ENCODE data around the gene EDARADD. TPM values are rescaled to one million over a fixed set of nuclear protein-coding genes. Genes with fewer than 3 reads are reported as not detected.
A peak's percentile ranks its signal among the peaks of the same experiment; 100 is the strongest.

EDARADD gene
- total and polyA plus RNA-seq, 2 of the 13 experiments (the other 11 are each of a cell fraction or from before 2014, with no cell fraction given), result 0.03 TPM; not detected in 1

DNA sequence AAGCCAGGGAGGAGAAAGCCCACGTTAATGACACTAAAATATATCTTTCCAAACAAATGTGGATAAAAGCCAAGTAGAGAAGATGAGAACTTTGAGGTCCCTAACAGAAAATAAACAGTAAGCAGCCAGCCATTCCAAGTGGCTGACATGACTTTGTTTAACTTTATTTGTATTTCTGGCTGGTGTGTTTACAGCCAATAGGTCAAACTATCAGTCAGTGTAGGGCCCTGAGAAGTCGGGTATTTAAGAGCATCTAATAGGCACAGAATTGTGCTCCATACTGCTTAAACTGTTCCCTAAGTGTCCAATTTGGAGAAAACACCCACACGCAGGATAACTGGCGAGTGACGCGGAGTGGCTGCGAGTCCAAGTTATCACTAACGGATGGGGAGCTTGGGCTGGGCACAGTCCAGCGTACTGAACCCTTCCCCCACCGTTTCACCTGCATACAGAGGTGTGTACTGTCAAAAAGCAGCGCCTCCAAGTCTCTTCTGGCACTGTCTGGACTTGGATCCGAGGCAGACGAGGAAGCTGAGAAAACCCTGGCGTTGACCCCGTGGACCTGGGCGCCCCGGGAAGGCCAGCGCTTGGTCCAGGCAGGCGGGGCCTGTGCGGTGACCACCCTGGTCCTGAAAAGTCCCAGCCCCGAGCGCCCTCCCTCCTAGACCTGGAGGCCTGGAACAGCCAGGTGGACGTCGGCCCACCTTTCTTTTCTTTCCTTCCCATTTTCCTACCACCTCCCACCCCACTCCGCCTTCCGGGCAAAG is 129.0 kb downstream of the EDARADD start (continued):
- TF ChIP-seq, protein P1, sequence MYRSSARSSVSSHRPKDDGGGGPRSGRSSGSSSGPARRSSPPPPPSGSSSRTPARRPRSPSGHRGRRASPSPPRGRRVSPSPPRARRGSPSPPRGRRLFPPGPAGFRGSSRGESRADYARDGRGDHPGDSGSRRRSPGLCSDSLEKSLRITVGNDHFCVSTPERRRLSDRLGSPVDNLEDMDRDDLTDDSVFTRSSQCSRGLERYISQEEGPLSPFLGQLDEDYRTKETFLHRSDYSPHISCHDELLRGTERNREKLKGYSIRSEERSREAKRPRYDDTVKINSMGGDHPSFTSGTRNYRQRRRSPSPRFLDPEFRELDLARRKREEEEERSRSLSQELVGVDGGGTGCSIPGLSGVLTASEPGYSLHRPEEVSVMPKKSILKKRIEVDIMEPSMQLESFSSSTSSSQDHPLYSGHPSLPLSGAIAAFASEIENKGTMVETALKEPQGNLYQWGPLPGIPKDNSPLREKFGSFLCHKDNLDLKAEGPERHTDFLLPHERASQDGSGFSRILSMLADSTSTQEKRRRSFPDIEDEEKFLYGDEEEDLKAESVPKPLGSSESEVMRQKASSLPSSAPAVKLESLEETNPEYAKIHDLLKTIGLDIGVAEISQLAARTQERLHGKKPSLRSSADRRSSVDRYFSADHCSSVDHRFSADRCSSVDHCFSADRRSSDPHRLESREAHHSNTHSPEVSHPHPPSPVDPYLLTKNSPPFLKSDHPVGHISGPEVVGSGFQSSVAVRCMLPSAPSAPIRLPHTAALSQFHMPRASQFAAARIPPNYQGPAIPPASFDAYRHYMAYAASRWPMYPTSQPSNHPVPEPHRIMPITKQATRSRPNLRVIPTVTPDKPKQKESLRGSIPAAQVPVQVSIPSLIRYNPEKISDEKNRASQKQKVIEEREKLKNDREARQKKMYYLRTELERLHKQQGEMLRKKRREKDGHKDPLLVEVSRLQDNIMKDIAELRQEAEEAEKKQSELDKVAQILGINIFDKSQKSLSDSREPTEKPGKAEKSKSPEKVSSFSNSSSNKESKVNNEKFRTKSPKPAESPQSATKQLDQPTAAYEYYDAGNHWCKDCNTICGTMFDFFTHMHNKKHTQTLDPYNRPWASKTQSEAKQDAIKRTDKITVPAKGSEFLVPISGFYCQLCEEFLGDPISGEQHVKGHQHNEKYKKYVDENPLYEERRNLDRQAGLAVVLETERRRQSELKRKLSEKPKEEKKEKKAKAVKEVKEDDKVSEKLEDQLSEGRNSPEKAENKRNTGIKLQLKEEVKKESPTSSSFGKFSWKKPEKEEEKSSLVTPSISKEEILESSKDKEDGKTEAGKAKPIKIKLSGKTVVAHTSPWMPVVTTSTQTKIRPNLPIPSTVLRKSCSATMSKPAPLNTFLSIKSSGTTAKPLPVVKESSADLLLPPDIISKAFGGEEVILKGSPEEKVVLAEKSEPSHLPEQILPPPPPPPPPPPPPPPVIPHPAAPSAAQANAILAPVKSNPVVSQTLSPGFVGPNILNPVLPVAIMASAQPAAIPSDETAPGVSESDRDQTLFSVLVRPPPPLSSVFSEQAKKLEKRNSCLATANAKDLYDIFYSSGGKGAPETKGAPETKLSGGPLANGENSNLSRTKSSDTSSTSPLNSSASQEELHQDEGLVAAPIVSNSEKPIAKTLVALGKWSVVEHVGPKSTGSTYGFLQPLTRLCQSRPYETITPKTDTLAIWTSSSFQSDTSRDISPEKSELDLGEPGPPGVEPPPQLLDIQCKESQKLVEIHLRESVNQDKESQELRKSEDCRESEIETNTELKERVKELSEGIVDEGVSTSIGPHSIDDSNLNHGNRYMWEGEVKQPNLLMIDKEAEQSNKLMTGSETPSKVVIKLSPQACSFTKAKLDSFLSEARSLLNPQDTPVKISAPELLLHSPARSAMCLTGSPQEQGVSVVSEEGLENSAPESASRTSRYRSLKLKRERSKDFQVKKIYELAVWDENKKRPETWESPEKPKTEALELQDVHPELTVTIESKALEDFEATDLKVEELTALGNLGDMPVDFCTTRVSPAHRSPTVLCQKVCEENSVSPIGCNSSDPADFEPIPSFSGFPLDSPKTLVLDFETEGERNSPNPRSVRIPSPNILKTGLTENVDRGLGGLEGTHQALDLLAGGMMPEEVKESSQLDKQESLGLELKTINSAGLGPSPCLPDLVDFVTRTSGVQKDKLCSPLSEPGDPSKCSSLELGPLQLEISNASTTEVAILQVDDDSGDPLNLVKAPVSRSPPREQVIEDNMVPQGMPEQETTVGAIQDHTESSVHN (CRISPR knock-in tag; IDR thresholded peaks at IDR 0.05), result no peak
- TF ChIP-seq EP300 (IDR thresholded peaks at IDR 0.05; ENCODE audit: low read depth in 2 of 2, low read length in 2 of 2), result no peak; a peak in 1 of 4 replicates
- TF ChIP-seq EP300 (CRISPR knock-in tag; IDR thresholded peaks at IDR 0.05; ENCODE audit: borderline replicate concordance), result no peak
- no peak for TF ChIP-seq SNAPC2 (CRISPR knock-in tag; IDR thresholded peaks at IDR 0.05)
- TF ChIP-seq, protein P2, sequence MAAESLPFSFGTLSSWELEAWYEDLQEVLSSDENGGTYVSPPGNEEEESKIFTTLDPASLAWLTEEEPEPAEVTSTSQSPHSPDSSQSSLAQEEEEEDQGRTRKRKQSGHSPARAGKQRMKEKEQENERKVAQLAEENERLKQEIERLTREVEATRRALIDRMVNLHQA (CRISPR knock-in tag; IDR thresholded peaks at IDR 0.05), result no peak; the same call in 1 of the 2 replicates
- no peak for TF ChIP-seq EHMT2 (IDR thresholded peaks at IDR 0.05; ENCODE audit: borderline replicate concordance, low read depth, low read length)
- TF ChIP-seq, protein P3, sequence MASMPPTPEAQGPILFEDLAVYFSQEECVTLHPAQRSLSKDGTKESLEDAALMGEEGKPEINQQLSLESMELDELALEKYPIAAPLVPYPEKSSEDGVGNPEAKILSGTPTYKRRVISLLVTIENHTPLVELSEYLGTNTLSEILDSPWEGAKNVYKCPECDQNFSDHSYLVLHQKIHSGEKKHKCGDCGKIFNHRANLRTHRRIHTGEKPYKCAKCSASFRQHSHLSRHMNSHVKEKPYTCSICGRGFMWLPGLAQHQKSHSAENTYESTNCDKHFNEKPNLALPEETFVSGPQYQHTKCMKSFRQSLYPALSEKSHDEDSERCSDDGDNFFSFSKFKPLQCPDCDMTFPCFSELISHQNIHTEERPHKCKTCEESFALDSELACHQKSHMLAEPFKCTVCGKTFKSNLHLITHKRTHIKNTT (CRISPR knock-in tag; IDR thresholded peaks at IDR 0.05), result no peak
- TF ChIP-seq, protein P4, sequence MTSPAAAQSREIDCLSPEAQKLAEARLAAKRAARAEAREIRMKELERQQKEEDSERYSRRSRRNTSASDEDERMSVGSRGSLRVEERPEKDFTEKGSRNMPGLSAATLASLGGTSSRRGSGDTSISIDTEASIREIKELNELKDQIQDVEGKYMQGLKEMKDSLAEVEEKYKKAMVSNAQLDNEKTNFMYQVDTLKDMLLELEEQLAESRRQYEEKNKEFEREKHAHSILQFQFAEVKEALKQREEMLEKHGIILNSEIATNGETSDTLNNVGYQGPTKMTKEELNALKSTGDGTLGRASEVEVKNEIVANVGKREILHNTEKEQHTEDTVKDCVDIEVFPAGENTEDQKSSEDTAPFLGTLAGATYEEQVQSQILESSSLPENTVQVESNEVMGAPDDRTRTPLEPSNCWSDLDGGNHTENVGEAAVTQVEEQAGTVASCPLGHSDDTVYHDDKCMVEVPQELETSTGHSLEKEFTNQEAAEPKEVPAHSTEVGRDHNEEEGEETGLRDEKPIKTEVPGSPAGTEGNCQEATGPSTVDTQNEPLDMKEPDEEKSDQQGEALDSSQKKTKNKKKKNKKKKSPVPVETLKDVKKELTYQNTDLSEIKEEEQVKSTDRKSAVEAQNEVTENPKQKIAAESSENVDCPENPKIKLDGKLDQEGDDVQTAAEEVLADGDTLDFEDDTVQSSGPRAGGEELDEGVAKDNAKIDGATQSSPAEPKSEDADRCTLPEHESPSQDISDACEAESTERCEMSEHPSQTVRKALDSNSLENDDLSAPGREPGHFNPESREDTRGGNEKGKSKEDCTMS (CRISPR knock-in tag; conservative IDR thresholded peaks at IDR 0.05), result no peak
- no peak for TF ChIP-seq DMAP1 (CRISPR knock-in tag; IDR thresholded peaks at IDR 0.05)
- TF ChIP-seq ZNF678 (CRISPR knock-in tag; IDR thresholded peaks at IDR 0.05), result 0 out of 2 replicates have a peak, but pooled peaks have one; percentile 43
- no peak for TF ChIP-seq ZNF33A (CRISPR knock-in tag; IDR thresholded peaks at IDR 0.05; ENCODE audit: borderline replicate concordance)
- no peak for TF ChIP-seq ZNF333 (CRISPR knock-in tag; IDR thresholded peaks at IDR 0.05; ENCODE audit: borderline replicate concordance)
- TF ChIP-seq NFE2 (CRISPR knock-in tag; IDR thresholded peaks at IDR 0.05), result no peak
- TF ChIP-seq, protein P5, sequence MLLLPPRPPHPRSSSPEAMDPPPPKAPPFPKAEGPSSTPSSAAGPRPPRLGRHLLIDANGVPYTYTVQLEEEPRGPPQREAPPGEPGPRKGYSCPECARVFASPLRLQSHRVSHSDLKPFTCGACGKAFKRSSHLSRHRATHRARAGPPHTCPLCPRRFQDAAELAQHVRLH (CRISPR knock-in tag; IDR thresholded peaks at IDR 0.05; ENCODE audit: borderline replicate concordance, low read depth), result peak; percentile 66; the same call in 1 of the 2 replicates
- TF ChIP-seq MAFG (CRISPR knock-in tag; IDR thresholded peaks at IDR 0.05), result no peak

Data from HepG2 (cell line).